MM.1S (cell line): Measurements from ENCODE around the gene PSD.

Experiments
- DNase-seq: peaks from one replicate; pipeline ENCODE4 v3.0.0-alpha.2; 2015
- H2AFZ ChIP-seq: fragments of 300-600 bp; sonication (generic); 2 replicates; pipeline ENCODE4 v1.6.0; 2016; ENCODE audit warnings: antibody characterized with exemption, low read length
- H3F3A ChIP-seq: fragments of 300-600 bp; sonication (generic); 2 replicates; pipeline ENCODE4 v1.6.1; 2016; ENCODE audit warnings: mild to moderate bottlenecking, antibody characterized with exemption, low read length, moderate library complexity, mixed read lengths; ENCODE audit not compliant: insufficient read depth
- H3K27ac ChIP-seq: fragments of 300-600 bp; sonication (generic); 2 replicates; pipeline ENCODE4 v1.5.1; 2016; ENCODE audit warnings: mild to moderate bottlenecking, low read length
- H3K27me3 ChIP-seq: fragments of 300-600 bp; sonication (generic); replicated peaks from 2 replicates; pipeline ENCODE4 v1.6.0; 2016; ENCODE audit warnings: low read length; ENCODE audit not compliant: insufficient read depth
- H3K36me3 ChIP-seq: fragments of 300-600 bp; sonication (generic); replicated peaks from 2 replicates; pipeline ENCODE4 v1.6.1; 2016; ENCODE audit warnings: mild to moderate bottlenecking, low read length, mixed read lengths; ENCODE audit not compliant: insufficient read depth
- H3K4me1 ChIP-seq: fragments of 300-600 bp; sonication (generic); 2 replicates; pipeline ENCODE4 v1.6.1; 2016; ENCODE audit warnings: low read length, mixed read lengths
- H3K4me2 ChIP-seq: fragments of 300-600 bp; sonication (generic); 2 replicates; pipeline ENCODE4 v1.6.0; 2016; ENCODE audit warnings: low read depth, low read length
- H3K4me3 ChIP-seq: fragments of 300-600 bp; sonication (generic); 2 replicates; pipeline ENCODE4 v1.5.1; 2016; ENCODE audit warnings: low read length, mixed read lengths
- H3K79me2 ChIP-seq: fragments of 300-600 bp; sonication (generic); 2 replicates; pipeline ENCODE4 v1.6.1; 2016; ENCODE audit warnings: mixed run types, low read length, mixed read lengths
- H3K9ac ChIP-seq: fragments of 300-600 bp; sonication (generic); 2 replicates; pipeline ENCODE4 v1.6.1; 2016; ENCODE audit warnings: low read length, mixed read lengths
- H3K9me2 ChIP-seq: fragments of 300-600 bp; sonication (generic); replicated peaks from 2 replicates; pipeline ENCODE4 v1.6.1; 2016; ENCODE audit warnings: mild to moderate bottlenecking, low read length, mixed read lengths; ENCODE audit not compliant: insufficient read depth
- H3K9me3 ChIP-seq: fragments of 300-600 bp; sonication (generic); replicated peaks from 2 replicates; pipeline ENCODE4 v1.6.1; 2016; ENCODE audit warnings: mild to moderate bottlenecking, low read length, mixed read lengths; ENCODE audit not compliant: insufficient read depth
- H4K20me1 ChIP-seq: fragments of 300-600 bp; sonication (generic); 2 replicates; pipeline ENCODE4 v1.6.1; 2016; ENCODE audit warnings: mild to moderate bottlenecking, low read length, moderate library complexity, mixed read lengths; ENCODE audit not compliant: insufficient read depth
- CTCF ChIP-seq: fragments of 300-600 bp; sonication (generic); IDR thresholded peaks from 2 replicates; pipeline ENCODE4 v1.5.1; 2016; ENCODE audit warnings: antibody characterized with exemption, low read length, mixed read lengths
- EZH2 ChIP-seq: fragments of 300-600 bp; sonication (generic); optimal IDR thresholded peaks from 2 replicates; pipeline ENCODE3; 2017; ENCODE audit warnings: low read depth, mild to moderate bottlenecking, antibody characterized with exemption, low read length, mixed read lengths
- EZH2phosphoT487 ChIP-seq: fragments of 300-600 bp; sonication (generic); IDR thresholded peaks from 2 replicates; pipeline ENCODE4 v1.6.1; 2018; ENCODE audit warnings: antibody characterized with exemption, low read length

Gene PSD

GRCh38 chr10:102367441-102367840, 51.1 kb downstream of the PSD start:
- no peak for DNase-seq
- Histone ChIP-seq H3K36me3 (peaks cover 22% of the 10 kb centered on the region), H3K9me3 (no peaks in the 10 kb centered on the region), H3K9ac (no peak overlapping the region), H3F3A (no peaks in the 10 kb centered on the region), H3K9me2 (no peaks in the 10 kb centered on the region), H3K4me3 (no peak overlapping the region), H3K4me1 (no peaks in the 10 kb centered on the region), H3K4me2 (no peak overlapping the region), H3K79me2 (no peaks in the 10 kb centered on the region), H3K27ac (no peak overlapping the region), H2AFZ (no peak overlapping the region), H3K27me3 (no peaks in the 10 kb centered on the region), H4K20me1 (no peaks in the 10 kb centered on the region)
- TF ChIP-seq EZH2phosphoT487, result no peak
- TF ChIP-seq CTCF, result no peak
- no peak for TF ChIP-seq EZH2

- H3K9me2 ChIP-seq, result no peaks in the 10 kb centered on the region
- no peak overlapping the region for H3K4me3 ChIP-seq
- no peaks in the 10 kb centered on the region for H3K9me3 ChIP-seq
- H3K36me3 ChIP-seq, result peaks cover 14% of the 10 kb centered on the region; the same call in 1 of the 2 replicates
- no peaks in the 10 kb centered on the region for H3K4me1 ChIP-seq
- 0 out of 2 replicates have a peak, but pooled peaks cover 6% of the 10 kb centered on the region for H4K20me1 ChIP-seq
- H3K27me3 ChIP-seq, result no peaks in the 10 kb centered on the region
- H3F3A ChIP-seq, result no peaks in the 10 kb centered on the region
- H3K79me2 ChIP-seq, result no peaks in the 10 kb centered on the region
- no peak for DNase-seq
- H2AFZ ChIP-seq, result no peak overlapping the region
- H3K4me2 ChIP-seq, result no peak overlapping the region
- no peak overlapping the region for H3K9ac ChIP-seq
- TF ChIP-seq CTCF (no peak), EZH2 (no peak), EZH2phosphoT487 (no peak)
- H3K27ac ChIP-seq, result no peak overlapping the region
Observed at GRCh38 chr10:102358712-102359382, 59.7 kb downstream of the PSD start.

- no peaks in the 10 kb centered on the region for H3K4me1 ChIP-seq
- DNase-seq, result no peak
- no peak overlapping the region for H3K4me2 ChIP-seq
- H3K9me2 ChIP-seq, result no peaks in the 10 kb centered on the region
- H4K20me1 ChIP-seq, result 0 out of 2 replicates have a peak, but pooled peaks cover 4% of the 10 kb centered on the region
- no peak overlapping the region for H2AFZ ChIP-seq
- H3K27ac ChIP-seq, result no peak overlapping the region
- 0 out of 2 replicates have a peak, but pooled peaks cover 3% of the 10 kb centered on the region for H3F3A ChIP-seq
- H3K79me2 ChIP-seq, result peaks cover 7% of the 10 kb centered on the region; the same call in 1 of the 2 replicates
- no peak overlapping the region for H3K4me3 ChIP-seq
- peaks cover 18% of the 10 kb centered on the region; the same call in 1 of the 2 replicates for H3K36me3 ChIP-seq
- no peak for TF ChIP-seq EZH2phosphoT487
- no peak for TF ChIP-seq CTCF
- TF ChIP-seq EZH2, result no peak
- H3K9me3 ChIP-seq, result no peaks in the 10 kb centered on the region
- H3K27me3 ChIP-seq, result no peaks in the 10 kb centered on the region
- H3K9ac ChIP-seq, result no peak overlapping the region
Observed at GRCh38 chr10:102354451-102354850, 64.1 kb downstream of the PSD start.
